SK-N-SH treated with all-trans-retinoic acid at 6 μM for 48 hours (cell line): ENCODE results near the gene MITF.

Experiments
- ATAC-seq: fragments of 200-7000 bp; cut with Tn5 transposase; 3 replicates; pipeline ENCODE4 v1.9.1; 2020; ENCODE audit warnings: mild to moderate bottlenecking, moderate library complexity
- ARNTL ChIP-seq: fragments of 450-650 bp; formaldehyde crosslinking; IDR thresholded peaks from 2 replicates; pipeline ENCODE4 v1.5.0; 2020; ENCODE audit warnings: low read depth, mild to moderate bottlenecking, moderate library complexity, borderline replicate concordance
- BACH2 ChIP-seq: fragments of 250-450 bp; sonication (Bioruptor Pico); IDR thresholded peaks from 2 replicates; pipeline ENCODE4 v1.9.0; 2021; ENCODE audit warnings: mild to moderate bottlenecking, borderline replicate concordance
- ESRRG ChIP-seq: fragments of 250-450 bp; sonication (Bioruptor Pico); IDR thresholded peaks from 2 replicates; pipeline ENCODE4 v1.6.1; 2021; ENCODE audit warnings: mild to moderate bottlenecking
- ISL1 ChIP-seq: fragments of 250-450 bp; sonication (Bioruptor Pico); IDR thresholded peaks from 2 replicates; pipeline ENCODE4 v2.1.2; 2022; ENCODE audit warnings: mild to moderate bottlenecking, moderate library complexity
- OSR1 ChIP-seq: fragments of 250-450 bp; sonication (Bioruptor Pico); IDR thresholded peaks from 2 replicates; pipeline ENCODE4 v1.8.0; 2022; ENCODE audit warnings: moderate library complexity, mild to moderate bottlenecking, inconsistent platforms
- PPARA ChIP-seq: fragments of 250-450 bp; sonication (Bioruptor Pico); IDR thresholded peaks from 2 replicates; pipeline ENCODE4 v1.5.0; 2020; ENCODE audit warnings: mild to moderate bottlenecking, borderline replicate concordance
- RARB ChIP-seq: fragments of 250-450 bp; sonication (Bioruptor Pico); IDR thresholded peaks from 2 replicates; pipeline ENCODE4 v1.8.0; 2021; ENCODE audit warnings: mild to moderate bottlenecking, moderate library complexity
- SNAI2 ChIP-seq: fragments of 250-450 bp; sonication (Bioruptor Pico); IDR thresholded peaks from 2 replicates; pipeline ENCODE4 v1.5.0; 2020; ENCODE audit warnings: mild to moderate bottlenecking, moderate library complexity
- TOX ChIP-seq: fragments of 250-450 bp; sonication (Bioruptor Pico); IDR thresholded peaks from 2 replicates; pipeline ENCODE4 v1.8.0; 2021; ENCODE audit warnings: mild to moderate bottlenecking, moderate library complexity, borderline replicate concordance
- ZC3H10 ChIP-seq: fragments of 250-450 bp; sonication (Bioruptor Pico); IDR thresholded peaks from 2 replicates; pipeline ENCODE4 v1.5.1; 2021; ENCODE audit warnings: mild to moderate bottlenecking, moderate library complexity
- ZFP3 ChIP-seq: fragments of 250-450 bp; sonication (Bioruptor Pico); IDR thresholded peaks from 2 replicates; pipeline ENCODE4 v1.5.0; 2020; ENCODE audit warnings: mild to moderate bottlenecking, moderate library complexity
- ZFP30 ChIP-seq: fragments of 450-650 bp; formaldehyde crosslinking; IDR thresholded peaks from 2 replicates; pipeline ENCODE4 v1.5.0; 2022; ENCODE audit warnings: mild to moderate bottlenecking, moderate library complexity
- ZNF565 ChIP-seq: fragments of 450-650 bp; formaldehyde crosslinking; conservative IDR thresholded peaks from 2 replicates; pipeline ENCODE4 v1.5.0; 2020; ENCODE audit warnings: low read depth, mild to moderate bottlenecking, moderate library complexity
- ZNF70 ChIP-seq: fragments of 450-650 bp; formaldehyde crosslinking; IDR thresholded peaks from 2 replicates; pipeline ENCODE4 v1.5.0; 2020; ENCODE audit warnings: mild to moderate bottlenecking, moderate library complexity
- ZNF8 ChIP-seq: fragments of 450-650 bp; formaldehyde crosslinking; IDR thresholded peaks from 2 replicates; pipeline ENCODE4 v1.5.0; 2020; ENCODE audit warnings: mild to moderate bottlenecking, moderate library complexity
- TF ChIP-seq, protein P1 (sequence below): fragments of 250-450 bp; sonication (Bioruptor Pico); IDR thresholded peaks from 2 replicates; pipeline ENCODE4 v1.5.1; 2020; ENCODE audit warnings: low read depth, mild to moderate bottlenecking, moderate library complexity
- TF ChIP-seq, protein P2 (sequence below): fragments of 250-450 bp; sonication (Bioruptor Pico); IDR thresholded peaks from 2 replicates; pipeline ENCODE4 v1.5.1; 2021; ENCODE audit warnings: mild to moderate bottlenecking, moderate library complexity
- TF ChIP-seq, protein P3 (sequence below): fragments of 250-450 bp; sonication (Bioruptor Pico); IDR thresholded peaks from 2 replicates; pipeline ENCODE4 v1.8.0; 2020; ENCODE audit warnings: mild to moderate bottlenecking, moderate library complexity, borderline replicate concordance
- TF ChIP-seq, protein P4 (sequence below): fragments of 250-450 bp; sonication (Bioruptor Pico); IDR thresholded peaks from 2 replicates; pipeline ENCODE4 v1.5.0; 2020; ENCODE audit warnings: mild to moderate bottlenecking, moderate library complexity
- TF ChIP-seq, protein P5 (sequence below): fragments of 250-450 bp; sonication (Bioruptor Pico); IDR thresholded peaks from 2 replicates; pipeline ENCODE4 v1.8.0; 2021; ENCODE audit warnings: low read depth, mild to moderate bottlenecking, moderate library complexity, borderline replicate concordance

Gene MITF

DNA sequence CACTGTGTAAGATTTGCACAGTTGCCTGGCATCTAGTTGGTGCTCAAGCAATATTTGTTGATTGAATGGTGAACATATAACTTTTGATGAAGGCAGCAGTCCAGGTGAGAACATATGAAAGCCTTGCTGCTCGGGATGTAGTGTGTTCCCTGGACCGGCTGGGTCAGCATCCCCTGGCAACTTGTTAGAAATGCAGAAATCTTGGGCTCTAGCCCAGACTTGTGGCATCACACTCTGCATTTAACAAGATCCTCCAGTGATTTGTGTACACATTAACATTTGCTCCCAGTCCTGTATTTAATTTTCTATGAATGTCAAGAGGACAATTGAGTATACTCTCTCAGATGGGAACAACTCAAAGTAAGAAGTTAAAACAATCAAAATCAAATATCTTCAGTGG lies 191.3 kb downstream of the MITF start:
- TF ChIP-seq, protein P1, sequence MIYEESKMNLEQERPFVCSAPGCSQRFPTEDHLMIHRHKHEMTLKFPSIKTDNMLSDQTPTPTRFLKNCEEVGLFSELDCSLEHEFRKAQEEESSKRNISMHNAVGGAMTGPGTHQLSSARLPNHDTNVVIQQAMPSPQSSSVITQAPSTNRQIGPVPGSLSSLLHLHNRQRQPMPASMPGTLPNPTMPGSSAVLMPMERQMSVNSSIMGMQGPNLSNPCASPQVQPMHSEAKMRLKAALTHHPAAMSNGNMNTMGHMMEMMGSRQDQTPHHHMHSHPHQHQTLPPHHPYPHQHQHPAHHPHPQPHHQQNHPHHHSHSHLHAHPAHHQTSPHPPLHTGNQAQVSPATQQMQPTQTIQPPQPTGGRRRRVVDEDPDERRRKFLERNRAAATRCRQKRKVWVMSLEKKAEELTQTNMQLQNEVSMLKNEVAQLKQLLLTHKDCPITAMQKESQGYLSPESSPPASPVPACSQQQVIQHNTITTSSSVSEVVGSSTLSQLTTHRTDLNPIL: no peak
- TF ChIP-seq BACH2 (CRISPR knock-in tag) (no peak), ZNF70 (no peak), ZNF8 (CRISPR knock-in tag) (no peak), ESRRG (no peak), PPARA (CRISPR knock-in tag) (no peak), TOX (no peak), ZFP30 (CRISPR knock-in tag) (no peak), SNAI2 (CRISPR knock-in tag) (no peak)
- TF ChIP-seq, protein P2, sequence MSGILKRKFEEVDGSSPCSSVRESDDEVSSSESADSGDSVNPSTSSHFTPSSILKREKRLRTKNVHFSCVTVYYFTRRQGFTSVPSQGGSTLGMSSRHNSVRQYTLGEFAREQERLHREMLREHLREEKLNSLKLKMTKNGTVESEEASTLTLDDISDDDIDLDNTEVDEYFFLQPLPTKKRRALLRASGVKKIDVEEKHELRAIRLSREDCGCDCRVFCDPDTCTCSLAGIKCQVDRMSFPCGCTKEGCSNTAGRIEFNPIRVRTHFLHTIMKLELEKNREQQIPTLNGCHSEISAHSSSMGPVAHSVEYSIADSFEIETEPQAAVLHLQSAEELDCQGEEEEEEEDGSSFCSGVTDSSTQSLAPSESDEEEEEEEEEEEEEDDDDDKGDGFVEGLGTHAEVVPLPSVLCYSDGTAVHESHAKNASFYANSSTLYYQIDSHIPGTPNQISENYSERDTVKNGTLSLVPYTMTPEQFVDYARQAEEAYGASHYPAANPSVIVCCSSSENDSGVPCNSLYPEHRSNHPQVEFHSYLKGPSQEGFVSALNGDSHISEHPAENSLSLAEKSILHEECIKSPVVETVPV (CRISPR knock-in tag): no peak
- TF ChIP-seq, protein P3, sequence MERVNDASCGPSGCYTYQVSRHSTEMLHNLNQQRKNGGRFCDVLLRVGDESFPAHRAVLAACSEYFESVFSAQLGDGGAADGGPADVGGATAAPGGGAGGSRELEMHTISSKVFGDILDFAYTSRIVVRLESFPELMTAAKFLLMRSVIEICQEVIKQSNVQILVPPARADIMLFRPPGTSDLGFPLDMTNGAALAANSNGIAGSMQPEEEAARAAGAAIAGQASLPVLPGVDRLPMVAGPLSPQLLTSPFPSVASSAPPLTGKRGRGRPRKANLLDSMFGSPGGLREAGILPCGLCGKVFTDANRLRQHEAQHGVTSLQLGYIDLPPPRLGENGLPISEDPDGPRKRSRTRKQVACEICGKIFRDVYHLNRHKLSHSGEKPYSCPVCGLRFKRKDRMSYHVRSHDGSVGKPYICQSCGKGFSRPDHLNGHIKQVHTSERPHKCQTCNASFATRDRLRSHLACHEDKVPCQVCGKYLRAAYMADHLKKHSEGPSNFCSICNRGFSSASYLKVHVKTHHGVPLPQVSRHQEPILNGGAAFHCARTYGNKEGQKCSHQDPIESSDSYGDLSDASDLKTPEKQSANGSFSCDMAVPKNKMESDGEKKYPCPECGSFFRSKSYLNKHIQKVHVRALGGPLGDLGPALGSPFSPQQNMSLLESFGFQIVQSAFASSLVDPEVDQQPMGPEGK: no peak
- TF ChIP-seq, protein P4, sequence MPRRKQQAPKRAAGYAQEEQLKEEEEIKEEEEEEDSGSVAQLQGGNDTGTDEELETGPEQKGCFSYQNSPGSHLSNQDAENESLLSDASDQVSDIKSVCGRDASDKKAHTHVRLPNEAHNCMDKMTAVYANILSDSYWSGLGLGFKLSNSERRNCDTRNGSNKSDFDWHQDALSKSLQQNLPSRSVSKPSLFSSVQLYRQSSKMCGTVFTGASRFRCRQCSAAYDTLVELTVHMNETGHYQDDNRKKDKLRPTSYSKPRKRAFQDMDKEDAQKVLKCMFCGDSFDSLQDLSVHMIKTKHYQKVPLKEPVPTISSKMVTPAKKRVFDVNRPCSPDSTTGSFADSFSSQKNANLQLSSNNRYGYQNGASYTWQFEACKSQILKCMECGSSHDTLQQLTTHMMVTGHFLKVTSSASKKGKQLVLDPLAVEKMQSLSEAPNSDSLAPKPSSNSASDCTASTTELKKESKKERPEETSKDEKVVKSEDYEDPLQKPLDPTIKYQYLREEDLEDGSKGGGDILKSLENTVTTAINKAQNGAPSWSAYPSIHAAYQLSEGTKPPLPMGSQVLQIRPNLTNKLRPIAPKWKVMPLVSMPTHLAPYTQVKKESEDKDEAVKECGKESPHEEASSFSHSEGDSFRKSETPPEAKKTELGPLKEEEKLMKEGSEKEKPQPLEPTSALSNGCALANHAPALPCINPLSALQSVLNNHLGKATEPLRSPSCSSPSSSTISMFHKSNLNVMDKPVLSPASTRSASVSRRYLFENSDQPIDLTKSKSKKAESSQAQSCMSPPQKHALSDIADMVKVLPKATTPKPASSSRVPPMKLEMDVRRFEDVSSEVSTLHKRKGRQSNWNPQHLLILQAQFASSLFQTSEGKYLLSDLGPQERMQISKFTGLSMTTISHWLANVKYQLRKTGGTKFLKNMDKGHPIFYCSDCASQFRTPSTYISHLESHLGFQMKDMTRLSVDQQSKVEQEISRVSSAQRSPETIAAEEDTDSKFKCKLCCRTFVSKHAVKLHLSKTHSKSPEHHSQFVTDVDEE (CRISPR knock-in tag): no peak
- no peak for ATAC-seq

DNA sequence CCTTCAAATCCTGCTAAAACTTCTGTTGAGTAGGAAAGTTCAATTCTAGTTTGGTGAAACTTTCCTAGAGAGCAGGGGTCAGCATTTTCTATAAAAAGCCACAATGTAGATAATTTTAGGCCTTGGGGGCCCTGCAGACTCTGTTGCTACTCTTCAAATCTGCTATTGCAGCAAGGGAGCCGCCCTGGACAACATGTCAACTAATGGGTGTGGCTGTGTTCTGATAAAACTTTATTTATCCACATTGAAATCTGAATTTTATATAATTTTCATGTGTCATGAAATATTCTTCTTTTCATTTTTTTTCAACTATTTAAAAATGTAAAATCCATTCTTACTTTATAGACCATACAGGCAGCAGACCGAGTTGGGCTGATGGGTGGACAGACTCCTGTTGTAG lies 192.8 kb downstream of the MITF start:
- ATAC-seq: no peak
- TF ChIP-seq, protein P1: no peak
- TF ChIP-seq ZFP30 (CRISPR knock-in tag): no peak

DNA sequence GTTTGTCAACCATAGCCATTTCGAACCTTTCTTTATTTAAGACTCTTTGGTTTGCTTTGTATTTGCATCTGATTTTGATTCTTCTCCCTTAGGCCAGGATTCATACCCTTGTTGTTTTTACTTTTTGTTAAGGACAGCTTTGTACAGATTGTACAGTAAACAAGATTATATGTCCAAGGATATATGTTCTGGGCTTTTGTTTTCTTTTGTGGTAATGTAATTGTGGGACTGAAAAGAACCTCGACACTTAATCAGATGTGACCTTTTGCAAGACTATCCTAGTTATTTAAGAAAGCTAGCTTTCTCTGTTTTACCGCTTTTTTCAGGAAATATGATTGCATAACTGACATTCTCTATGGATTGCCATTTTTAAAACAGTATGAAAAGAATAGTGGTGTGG lies 193.2 kb downstream of the MITF start:
- TF ChIP-seq SNAI2 (CRISPR knock-in tag) (no peak), ISL1 (no peak), ZNF565 (CRISPR knock-in tag) (no peak), ZFP3 (CRISPR knock-in tag) (no peak), PPARA (CRISPR knock-in tag) (no peak), ARNTL (no peak), ZC3H10 (no peak)
- TF ChIP-seq, protein P1: no peak
- no peak for ATAC-seq

DNA sequence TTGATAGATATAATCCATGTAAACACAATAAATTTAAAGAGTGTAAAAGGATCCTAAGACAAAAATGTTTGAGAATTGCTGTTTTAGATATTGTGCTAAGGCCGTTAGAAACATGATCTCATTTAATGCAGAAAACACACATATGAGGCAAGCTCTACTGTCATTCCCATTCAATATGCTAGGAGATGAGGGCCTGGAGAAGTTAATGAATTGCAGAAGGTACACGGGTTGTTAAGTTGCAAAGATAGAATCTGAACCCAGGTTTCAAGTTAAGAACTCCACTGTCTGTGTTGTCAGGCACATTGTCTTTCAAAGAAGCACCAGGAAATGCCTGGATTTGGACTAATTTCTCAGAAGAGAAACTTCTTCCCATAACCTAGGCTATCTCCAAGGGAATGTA lies 195.1 kb downstream of the MITF start:
- no peak for ATAC-seq
- no peak for TF ChIP-seq ZNF70
- no peak for TF ChIP-seq RARB (CRISPR knock-in tag)
- no peak for TF ChIP-seq ESRRG
- TF ChIP-seq ZNF8 (CRISPR knock-in tag): no peak
- TF ChIP-seq PPARA (CRISPR knock-in tag): no peak
- TF ChIP-seq ZC3H10: no peak
- TF ChIP-seq, protein P5, sequence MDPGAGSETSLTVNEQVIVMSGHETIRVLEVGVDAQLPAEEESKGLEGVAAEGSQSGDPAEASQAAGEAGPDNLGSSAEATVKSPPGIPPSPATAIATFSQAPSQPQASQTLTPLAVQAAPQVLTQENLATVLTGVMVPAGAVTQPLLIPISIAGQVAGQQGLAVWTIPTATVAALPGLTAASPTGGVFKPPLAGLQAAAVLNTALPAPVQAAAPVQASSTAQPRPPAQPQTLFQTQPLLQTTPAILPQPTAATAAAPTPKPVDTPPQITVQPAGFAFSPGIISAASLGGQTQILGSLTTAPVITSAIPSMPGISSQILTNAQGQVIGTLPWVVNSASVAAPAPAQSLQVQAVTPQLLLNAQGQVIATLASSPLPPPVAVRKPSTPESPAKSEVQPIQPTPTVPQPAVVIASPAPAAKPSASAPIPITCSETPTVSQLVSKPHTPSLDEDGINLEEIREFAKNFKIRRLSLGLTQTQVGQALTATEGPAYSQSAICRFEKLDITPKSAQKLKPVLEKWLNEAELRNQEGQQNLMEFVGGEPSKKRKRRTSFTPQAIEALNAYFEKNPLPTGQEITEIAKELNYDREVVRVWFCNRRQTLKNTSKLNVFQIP (CRISPR knock-in tag): no peak
- no peak for TF ChIP-seq OSR1
- no peak for TF ChIP-seq ARNTL
- TF ChIP-seq, protein P1: no peak
- TF ChIP-seq ISL1: no peak
